KMS-11 (cell line): Measurements from ENCODE around the gene ABTB2.

ENCODE experiments used
- H2AFZ ChIP-seq: fragments of 200-600 bp; sonication (generic); 2 replicates; pipeline ENCODE4 v1.6.1; 2016; ENCODE audit warnings: antibody characterized with exemption, mixed run types, low read depth
- H3K27ac ChIP-seq: fragments of 200-600 bp; sonication (generic); 2 replicates; pipeline ENCODE4 v1.6.1; 2016; ENCODE audit warnings: mild to moderate bottlenecking, mixed run types
- H3K27me3 ChIP-seq: fragments of 200-600 bp; sonication (generic); 2 replicates; pipeline ENCODE4 v1.6.1; 2017; ENCODE audit warnings: mild to moderate bottlenecking, low read depth, mixed run types, moderate library complexity; ENCODE audit not compliant: insufficient read depth
- H3K36me3 ChIP-seq: fragments of 200-600 bp; sonication (generic); 2 replicates; pipeline ENCODE4 v1.6.1; 2017; ENCODE audit warnings: mild to moderate bottlenecking, mixed run types; ENCODE audit not compliant: insufficient read depth
- H3K4me1 ChIP-seq: fragments of 200-600 bp; sonication (generic); 2 replicates; pipeline ENCODE4 v1.6.1; 2016; ENCODE audit warnings: mild to moderate bottlenecking, low read depth, mixed run types; ENCODE audit not compliant: poor library complexity, severe bottlenecking
- H3K4me2 ChIP-seq: fragments of 200-600 bp; sonication (generic); 2 replicates; pipeline ENCODE4 v1.7.0; 2016; ENCODE audit warnings: mild to moderate bottlenecking, mixed run types
- H3K4me3 ChIP-seq: fragments of 200-600 bp; sonication (generic); IDR thresholded peaks from 2 replicates; pipeline ENCODE4 v1.6.1; 2017; ENCODE audit warnings: low read depth, low read length, mixed read lengths; ENCODE audit not compliant: insufficient read depth
- H3K79me2 ChIP-seq: fragments of 200-600 bp; sonication (generic); 2 replicates; pipeline ENCODE4 v1.6.1; 2016; ENCODE audit warnings: low read depth, mixed run types; ENCODE audit not compliant: insufficient read depth
- H3K9ac ChIP-seq: fragments of 200-600 bp; sonication (generic); 2 replicates; pipeline ENCODE4 v1.6.1; 2016; ENCODE audit warnings: mild to moderate bottlenecking, mixed run types
- H4K20me1 ChIP-seq: fragments of 200-600 bp; sonication (generic); 2 replicates; pipeline ENCODE4 v1.6.1; 2016; ENCODE audit warnings: mild to moderate bottlenecking, mixed run types; ENCODE audit not compliant: insufficient read depth
- TF ChIP-seq, protein P1 (sequence below): fragments of 200-600 bp; sonication (generic); conservative IDR thresholded peaks from 2 replicates; pipeline ENCODE4 v1.6.1; 2017; ENCODE audit warnings: low read depth, mild to moderate bottlenecking, antibody characterized with exemption, low read length, moderate library complexity, mixed read lengths

Gene ABTB2

DNA sequence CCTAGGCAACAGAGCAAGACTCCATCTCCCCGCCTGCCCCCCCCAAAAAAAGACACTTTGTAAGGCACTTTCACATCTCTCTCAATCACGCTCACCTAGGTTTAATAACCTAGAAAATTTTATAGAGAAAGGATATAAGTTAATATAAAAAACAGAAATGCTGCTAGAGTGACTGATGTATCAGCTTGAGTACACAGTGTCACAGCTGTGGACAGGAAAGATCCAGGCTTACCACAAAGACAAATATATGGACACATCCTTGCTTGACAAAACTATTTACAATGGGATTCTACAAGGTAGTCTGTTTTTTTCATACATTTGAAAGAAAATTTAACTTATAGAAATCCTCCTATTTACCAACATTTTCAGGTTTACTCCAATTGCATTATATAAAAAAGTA is 96.7 kb downstream of the ABTB2 start:
- no peak overlapping the region for H2AFZ ChIP-seq
- no peak overlapping the region for H3K9ac ChIP-seq
- H3K4me3 ChIP-seq = no peak overlapping the region
- no peak overlapping the region for H3K4me2 ChIP-seq
- H3K27me3 ChIP-seq = no peaks in the 10 kb centered on the region
- no peak overlapping the region for H3K27ac ChIP-seq
- H4K20me1 ChIP-seq = no peaks in the 10 kb centered on the region
- TF ChIP-seq, protein P1, sequence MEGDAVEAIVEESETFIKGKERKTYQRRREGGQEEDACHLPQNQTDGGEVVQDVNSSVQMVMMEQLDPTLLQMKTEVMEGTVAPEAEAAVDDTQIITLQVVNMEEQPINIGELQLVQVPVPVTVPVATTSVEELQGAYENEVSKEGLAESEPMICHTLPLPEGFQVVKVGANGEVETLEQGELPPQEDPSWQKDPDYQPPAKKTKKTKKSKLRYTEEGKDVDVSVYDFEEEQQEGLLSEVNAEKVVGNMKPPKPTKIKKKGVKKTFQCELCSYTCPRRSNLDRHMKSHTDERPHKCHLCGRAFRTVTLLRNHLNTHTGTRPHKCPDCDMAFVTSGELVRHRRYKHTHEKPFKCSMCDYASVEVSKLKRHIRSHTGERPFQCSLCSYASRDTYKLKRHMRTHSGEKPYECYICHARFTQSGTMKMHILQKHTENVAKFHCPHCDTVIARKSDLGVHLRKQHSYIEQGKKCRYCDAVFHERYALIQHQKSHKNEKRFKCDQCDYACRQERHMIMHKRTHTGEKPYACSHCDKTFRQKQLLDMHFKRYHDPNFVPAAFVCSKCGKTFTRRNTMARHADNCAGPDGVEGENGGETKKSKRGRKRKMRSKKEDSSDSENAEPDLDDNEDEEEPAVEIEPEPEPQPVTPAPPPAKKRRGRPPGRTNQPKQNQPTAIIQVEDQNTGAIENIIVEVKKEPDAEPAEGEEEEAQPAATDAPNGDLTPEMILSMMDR = no peak
- H3K36me3 ChIP-seq = no peaks in the 10 kb centered on the region
- H3K4me1 ChIP-seq = no peaks in the 10 kb centered on the region
- H3K79me2 ChIP-seq = no peaks in the 10 kb centered on the region

DNA sequence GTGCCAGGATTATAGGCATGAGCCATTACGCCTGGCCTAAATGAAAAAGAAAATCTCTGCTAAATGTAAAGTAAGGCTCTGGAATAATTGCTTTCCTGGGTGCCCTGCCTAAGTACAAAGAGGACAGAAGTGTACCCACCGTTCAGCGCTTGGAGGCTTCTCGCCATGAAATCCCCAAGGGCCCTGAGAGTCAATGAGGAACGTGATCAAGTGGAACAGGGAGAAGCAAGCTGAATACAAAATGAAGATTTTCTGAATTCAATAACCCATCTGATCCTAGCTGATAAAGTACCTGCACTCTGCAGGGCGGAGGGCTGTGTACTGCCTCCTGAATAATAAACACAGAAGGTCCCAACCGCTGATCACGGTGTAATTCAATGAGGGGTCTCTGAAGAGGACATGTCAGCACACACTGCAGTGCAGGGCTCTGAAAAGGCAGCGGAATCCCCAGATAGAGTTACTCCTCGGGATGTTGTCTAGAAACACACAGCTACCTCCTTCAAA is 97.7 kb downstream of the ABTB2 start:
- Histone ChIP-seq H3K4me2 (no peak overlapping the region), H3K79me2 (no peaks in the 10 kb centered on the region)
- TF ChIP-seq, protein P1 = no peak

DNA sequence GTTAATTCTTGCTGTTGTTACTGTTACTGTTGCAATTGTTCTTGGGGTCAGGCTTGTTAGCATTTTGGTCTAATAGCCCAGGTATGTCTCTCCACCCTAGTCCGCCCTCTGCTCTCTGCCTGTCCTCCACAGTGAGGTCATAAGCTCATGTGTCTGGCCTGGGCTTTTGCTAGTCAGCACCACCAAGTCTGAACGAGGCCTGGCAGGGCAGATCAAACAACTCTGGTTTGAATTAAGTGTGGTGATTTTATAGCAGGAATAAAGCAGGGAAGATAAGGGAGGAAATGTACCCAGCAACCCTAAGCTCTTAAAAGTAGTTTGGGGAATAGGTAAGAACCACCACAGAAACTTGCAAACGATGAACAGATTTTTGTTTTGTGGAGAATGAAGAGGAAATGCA is 98.7 kb downstream of the ABTB2 start:
- H3K27ac ChIP-seq = no peak overlapping the region
- no peak overlapping the region for H3K4me3 ChIP-seq
- no peak overlapping the region for H3K9ac ChIP-seq

More for the DNA sequence above, 97.7 kb downstream of the ABTB2 start:
- Histone ChIP-seq H3K27me3 (no peaks in the 10 kb centered on the region), H3K4me1 (no peaks in the 10 kb centered on the region), H3K9ac (no peak overlapping the region), H2AFZ (no peak overlapping the region), H3K36me3 (no peaks in the 10 kb centered on the region), H3K4me3 (no peak overlapping the region), H4K20me1 (no peaks in the 10 kb centered on the region), H3K27ac (no peak overlapping the region)

DNA sequence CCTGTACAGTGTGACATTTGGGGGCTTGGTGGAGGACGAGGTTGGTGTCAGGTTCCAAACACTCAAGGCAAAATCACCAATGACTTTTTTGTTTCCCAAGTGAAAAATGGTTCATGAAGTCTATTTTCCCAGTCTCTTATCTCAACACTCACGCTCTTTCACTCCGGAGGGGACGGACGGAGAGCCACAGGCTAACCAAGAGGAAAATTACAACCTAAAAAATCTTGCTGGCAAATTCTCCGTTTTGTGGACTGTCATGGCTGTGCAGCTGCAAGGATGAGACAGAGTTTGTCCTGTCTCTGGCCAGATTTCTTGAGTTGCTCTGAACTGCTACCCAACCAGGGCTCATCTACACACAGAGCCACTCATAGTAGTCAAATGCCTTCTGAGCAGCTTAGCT is 101.2 kb downstream of the ABTB2 start:
- TF ChIP-seq, protein P1 = no peak
- Histone ChIP-seq H3K4me1 (no peaks in the 10 kb centered on the region), H3K4me3 (no peak overlapping the region), H3K9ac (no peak overlapping the region), H3K27ac (no peak overlapping the region), H3K79me2 (no peaks in the 10 kb centered on the region), H3K36me3 (no peaks in the 10 kb centered on the region), H3K4me2 (no peak overlapping the region), H3K27me3 (no peaks in the 10 kb centered on the region), H2AFZ (no peak overlapping the region), H4K20me1 (no peaks in the 10 kb centered on the region)

More for the DNA sequence above, 98.7 kb downstream of the ABTB2 start:
- no peaks in the 10 kb centered on the region for H3K4me1 ChIP-seq
- no peak overlapping the region for H3K4me2 ChIP-seq
- no peak overlapping the region for H2AFZ ChIP-seq
- no peaks in the 10 kb centered on the region for H3K27me3 ChIP-seq
- H3K36me3 ChIP-seq = no peaks in the 10 kb centered on the region
- TF ChIP-seq, protein P1 = no peak
- no peaks in the 10 kb centered on the region for H3K79me2 ChIP-seq
- no peaks in the 10 kb centered on the region for H4K20me1 ChIP-seq

DNA sequence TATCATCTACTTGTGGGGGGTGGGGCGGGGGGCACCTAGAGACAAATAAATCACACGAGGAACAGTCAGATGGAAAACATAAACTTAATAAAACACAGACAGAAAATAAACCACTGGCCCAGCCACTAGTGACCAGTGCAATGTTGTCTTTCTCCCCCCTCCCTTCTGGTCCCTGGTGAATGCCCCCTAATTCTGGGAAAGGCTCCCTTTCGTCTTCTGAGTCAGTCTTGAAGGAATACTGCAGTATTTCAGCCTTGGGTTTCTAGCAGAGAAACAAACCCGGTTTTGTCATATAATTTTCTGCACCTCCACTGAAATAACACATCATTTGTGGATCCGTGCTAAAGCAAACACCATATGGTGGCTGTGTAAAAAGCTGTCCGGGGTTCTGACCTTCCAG is 101.7 kb downstream of the ABTB2 start:
- Histone ChIP-seq H2AFZ (no peak overlapping the region), H4K20me1 (no peaks in the 10 kb centered on the region), H3K27me3 (no peaks in the 10 kb centered on the region), H3K4me2 (no peak overlapping the region), H3K79me2 (no peaks in the 10 kb centered on the region), H3K4me3 (no peak overlapping the region), H3K9ac (no peak overlapping the region), H3K36me3 (no peaks in the 10 kb centered on the region), H3K4me1 (no peaks in the 10 kb centered on the region), H3K27ac (no peak overlapping the region)
- TF ChIP-seq, protein P1 = no peak
